Gastrocnemius medialis (tissue), 4 donors: Measurements from ENCODE around the gene PPY.

Experiments
- CTCF ChIP-seq, 5 experiments: fragments of 450-650 bp in 3 of 5; fragments of 200-600 bp in 2 of 5; sonication (generic) in 2 of 5; IDR thresholded peaks in 4 of 5; conservative IDR thresholded peaks in 1 of 5; 1 replicate in 4 of 5; 2 replicates in 1 of 5; pipeline ENCODE4 v1.5.1; 2016 to 2019; ENCODE audit warnings: antibody characterized with exemption in 5 of 5, mild to moderate bottlenecking in 3 of 5, moderate library complexity in 3 of 5
- POLR2A ChIP-seq, 2 donors: fragments of 450-650 bp; IDR thresholded peaks; one replicate each; pipeline ENCODE4 v1.6.1; 2017; ENCODE audit warnings: antibody characterized with exemption in 2 of 2, mild to moderate bottlenecking in 2 of 2, moderate library complexity in 2 of 2

- TF ChIP-seq CTCF (IDR thresholded peaks at IDR 0.05 in 4 of 5, conservative IDR thresholded peaks at IDR 0.05 in 1 of 5) (no peak), POLR2A (IDR thresholded peaks at IDR 0.05) (no peak)
Observed at GRCh38 chr17:43951750-43952149, 9.5 kb upstream of the PPY start.
